HG02798 (cell line): ENCODE data around the gene PBRM1.
"Not testable (repeated sequence)": the region's sequence is repeated elsewhere in the genome, so short reads cannot be mapped to it uniquely, and the experiment has no call there.

ENCODE experiments used
- ATAC-seq: cut with Tn5 transposase; IDR thresholded peaks from one replicate; pipeline ENCODE4 v1.9.1; 2021; ENCODE audit warnings: mild to moderate bottlenecking; ENCODE audit not compliant: unreplicated experiment, poor library complexity

PBRM1 gene

DNA sequence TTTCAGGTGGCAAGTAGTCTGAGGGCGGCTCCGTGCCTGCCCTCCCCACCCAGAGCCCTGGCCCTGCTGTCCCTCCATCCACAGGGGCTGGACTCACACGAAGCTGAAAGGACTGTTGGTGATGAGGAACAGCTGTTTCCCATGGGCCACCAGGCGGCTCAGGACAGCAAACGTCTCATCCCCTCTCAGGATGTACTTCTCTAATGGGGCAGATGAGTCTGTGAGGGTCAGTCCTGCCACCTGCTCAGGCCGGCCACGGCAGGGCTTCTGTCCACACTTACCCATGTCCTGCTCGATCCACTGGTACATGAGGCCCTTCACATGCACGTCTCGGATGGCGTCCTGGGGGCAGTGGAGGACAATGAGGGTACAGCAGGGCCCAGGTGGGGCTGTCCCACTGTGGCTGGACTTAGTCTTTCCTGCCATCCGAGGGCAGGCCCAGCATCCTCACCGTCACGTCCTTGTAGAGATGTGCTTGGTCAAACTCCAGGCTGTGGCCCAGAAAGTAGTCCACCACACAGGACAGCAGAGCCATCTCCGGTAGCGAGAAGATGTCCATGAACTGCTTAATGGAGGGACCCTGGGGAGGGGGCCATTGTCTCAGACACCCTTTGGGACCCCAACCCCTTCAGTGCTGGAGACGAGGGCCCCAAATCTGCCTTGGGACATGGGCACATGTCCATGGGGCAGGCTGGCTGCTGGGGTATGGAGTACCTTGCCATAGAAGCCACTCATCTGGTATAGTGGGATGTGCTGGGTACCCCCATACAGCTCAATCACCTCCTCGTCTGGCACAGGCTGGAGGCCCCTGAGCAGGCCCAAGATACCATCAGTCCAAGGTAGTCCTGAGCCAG lies 157.8 kb downstream of the PBRM1 start:
- ATAC-seq: no peak

DNA sequence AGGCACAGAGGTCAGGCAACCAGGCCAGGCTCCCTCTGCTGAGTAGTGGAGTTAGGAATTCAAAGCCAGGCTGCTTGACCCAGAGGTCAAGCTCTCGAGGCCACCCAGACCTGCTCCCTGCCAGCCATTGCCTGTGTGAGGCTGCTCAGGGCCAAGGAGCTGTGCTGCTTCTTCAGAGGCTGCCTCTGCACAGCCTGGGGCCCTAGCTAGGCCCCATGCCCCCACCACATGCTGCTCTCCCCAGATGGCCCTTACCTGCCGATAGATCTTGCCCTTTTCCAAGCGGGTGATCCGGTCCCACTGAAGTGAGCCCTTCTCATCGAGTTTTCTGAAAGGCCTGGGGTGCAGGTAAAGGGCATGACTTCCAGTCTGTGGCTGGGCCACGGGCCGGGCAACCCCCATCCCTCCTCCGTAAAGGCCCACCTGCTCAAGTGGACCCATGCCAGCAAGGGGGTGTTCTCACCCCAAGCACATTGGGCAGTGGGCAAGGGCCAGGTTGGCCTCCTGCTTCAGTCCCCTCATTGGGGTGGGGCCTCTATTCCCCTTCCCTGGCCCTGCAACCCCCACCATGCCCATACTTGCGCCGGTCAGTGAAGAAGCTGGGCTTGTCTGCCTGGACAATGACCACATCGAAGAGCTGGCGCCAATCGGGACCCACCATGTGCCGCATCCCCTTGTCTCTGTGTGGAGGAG lies 158.5 kb downstream of the PBRM1 start:
- ATAC-seq: no peak

DNA sequence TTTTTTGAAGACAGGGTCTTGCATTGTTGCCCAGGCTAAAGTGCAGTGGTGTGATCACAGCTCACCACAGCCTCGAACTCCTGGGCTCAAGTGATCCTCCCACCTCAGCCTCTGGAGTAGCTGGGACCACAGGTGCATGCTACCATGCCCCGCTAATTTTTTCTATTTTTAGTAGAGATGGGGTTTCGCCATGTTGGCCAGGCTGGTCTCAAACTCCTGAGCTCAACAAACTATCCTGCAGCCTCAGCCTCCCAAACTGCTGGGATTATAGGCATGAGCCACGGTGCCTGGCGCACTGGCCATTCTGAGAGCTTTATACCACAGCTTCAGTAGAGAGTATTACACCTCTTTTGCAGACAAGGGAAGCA lies 159.1 kb downstream of the PBRM1 start:
- not testable (repeated sequence) for ATAC-seq

DNA sequence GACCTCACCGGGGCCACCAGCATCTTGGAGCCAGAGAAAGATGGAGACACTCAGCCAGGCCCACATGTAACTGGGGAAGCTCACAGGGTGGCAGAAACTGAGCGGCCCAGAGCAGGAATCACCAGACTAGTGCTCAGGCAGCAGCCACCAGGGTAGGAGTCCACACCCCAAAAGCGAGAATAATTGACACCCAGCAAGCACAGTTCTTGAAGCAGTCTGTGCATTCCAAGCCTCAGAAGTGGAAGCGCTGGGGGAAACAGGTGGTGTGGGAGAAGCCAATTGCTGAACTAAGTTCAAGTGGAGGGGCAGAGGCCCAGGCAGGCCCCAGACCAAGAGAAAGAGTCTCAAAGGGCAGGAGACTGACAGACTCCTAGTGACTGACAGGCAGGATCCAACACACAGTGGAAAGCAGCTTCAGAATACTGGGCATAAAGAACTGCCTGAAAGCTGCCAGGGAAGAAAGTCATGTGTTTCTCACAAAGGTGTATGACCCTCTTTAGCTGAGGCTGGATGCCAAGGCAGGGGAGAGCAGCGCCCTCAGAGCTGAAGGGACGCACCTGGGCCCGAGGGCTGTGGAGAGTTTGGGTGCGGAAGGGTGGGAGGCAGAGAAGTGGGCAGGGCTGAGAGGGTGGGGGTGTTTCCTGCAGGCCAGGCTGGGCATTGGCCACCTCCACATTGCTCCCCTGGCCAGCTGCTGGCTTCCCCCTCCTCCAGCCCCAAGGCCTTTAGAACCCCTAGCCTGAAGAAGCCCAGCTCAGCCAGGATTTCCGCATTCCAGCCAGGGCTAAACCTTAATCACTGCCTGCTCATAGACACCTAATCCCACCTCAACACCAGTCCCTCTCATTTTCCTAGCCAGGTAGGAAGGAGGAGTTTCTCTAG lies 159.8 kb downstream of the PBRM1 start:
- ATAC-seq: no peak

DNA sequence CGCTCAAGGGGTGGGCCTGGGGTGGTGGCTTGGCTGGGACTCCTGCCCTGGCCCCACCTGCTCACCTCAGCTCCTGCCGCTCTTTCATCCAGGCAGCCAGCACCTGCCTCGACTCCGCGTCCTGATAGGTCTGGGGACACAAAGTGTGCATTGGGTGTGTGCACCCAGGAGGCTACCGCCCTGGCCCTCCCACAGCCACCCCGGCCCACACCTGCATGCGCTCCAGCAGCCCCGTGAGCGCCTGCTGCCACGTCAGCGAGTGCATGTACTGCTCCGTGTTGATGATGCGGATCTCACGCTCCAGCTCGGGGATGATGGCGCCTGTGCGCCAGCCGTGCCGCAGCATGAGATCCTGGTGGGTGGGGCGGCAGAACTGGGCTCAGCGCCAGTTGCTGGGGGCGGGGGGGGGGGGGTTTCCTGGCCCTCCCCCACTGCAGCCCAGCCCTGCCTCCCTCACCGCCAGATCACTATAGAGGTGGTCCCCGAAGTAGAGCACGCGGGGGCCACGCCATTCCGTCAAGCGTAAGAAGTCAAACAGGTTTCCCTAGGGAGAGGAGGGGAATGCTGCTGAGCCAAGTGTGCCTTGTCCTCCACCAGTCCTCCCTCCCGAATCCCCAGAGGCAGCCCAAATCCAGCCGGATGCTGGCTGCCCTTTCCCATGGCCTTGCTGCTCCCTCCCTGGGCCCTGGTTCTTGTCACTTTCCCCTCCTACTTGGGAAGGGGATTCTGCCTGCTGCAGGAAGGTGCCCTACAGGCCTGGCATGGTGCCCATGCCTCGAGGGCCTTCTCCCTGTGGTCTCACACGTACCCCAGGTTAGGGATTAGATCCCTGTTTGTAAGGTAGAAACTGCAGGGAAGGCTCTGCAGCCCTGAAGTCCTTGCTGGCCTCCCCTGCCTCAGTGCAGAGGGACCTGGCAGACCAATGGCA lies 160.7 kb downstream of the PBRM1 start:
- no peak for ATAC-seq

DNA sequence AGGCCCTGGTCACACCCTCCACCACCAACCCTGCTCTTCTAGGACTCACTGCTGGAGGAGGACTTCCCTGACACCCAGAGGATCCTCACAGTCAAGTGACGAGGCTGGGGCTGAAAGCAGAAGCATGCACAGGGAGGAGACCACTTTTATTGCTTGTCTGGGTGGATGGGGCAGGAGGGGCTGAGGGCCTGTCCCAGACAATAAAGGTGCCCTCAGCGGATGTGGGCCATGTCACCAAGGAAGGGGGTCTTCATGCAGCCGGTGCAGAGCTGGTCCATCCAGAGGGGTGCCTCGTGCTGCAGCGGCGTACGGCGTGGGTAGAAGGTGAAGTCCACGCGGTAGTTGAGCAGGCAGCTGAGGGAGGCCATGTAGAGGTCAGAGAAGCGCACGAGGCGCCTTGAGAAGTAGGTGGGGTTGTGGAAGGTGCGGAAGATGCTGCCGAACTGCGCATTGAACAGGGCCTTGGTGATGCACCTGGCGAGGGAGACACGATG lies 161.4 kb downstream of the PBRM1 start:
- no peak for ATAC-seq

DNA sequence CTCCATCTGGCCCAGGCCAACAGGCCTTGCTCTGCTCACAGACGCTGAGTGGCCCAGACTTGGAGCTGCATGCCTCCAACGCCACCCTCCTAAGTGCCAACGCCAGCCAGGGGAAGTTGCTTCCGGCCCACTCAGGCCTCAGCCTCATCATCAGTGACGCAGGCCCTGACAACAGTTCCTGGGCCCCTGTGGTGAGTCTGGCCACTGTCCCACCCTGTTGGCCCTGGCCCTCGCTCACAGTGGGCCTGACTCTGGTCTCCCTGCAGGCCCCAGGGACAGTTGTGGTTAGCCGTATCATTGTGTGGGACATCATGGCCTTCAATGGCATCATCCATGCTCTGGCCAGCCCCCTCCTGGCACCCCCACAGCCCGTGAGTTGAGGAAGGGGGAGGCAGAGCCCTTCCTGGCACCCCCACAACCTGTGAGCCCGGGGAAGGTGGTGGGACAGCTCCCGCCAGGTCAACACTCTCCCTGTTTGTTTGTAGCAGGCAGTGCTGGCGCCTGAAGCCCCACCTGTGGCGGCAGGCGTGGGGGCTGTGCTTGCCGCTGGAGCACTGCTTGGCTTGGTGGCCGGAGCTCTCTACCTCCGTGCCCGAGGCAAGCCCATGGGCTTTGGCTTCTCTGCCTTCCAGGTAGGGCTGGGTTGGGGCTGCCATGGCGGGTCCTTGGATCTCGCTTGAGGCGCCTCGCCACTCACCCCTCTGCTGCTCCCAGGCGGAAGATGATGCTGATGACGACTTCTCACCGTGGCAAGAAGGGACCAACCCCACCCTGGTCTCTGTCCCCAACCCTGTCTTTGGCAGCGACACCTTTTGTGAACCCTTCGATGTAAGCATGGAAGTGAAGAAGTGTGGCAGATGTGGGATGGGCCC lies 162.1 kb downstream of the PBRM1 start:
- no peak for ATAC-seq

DNA sequence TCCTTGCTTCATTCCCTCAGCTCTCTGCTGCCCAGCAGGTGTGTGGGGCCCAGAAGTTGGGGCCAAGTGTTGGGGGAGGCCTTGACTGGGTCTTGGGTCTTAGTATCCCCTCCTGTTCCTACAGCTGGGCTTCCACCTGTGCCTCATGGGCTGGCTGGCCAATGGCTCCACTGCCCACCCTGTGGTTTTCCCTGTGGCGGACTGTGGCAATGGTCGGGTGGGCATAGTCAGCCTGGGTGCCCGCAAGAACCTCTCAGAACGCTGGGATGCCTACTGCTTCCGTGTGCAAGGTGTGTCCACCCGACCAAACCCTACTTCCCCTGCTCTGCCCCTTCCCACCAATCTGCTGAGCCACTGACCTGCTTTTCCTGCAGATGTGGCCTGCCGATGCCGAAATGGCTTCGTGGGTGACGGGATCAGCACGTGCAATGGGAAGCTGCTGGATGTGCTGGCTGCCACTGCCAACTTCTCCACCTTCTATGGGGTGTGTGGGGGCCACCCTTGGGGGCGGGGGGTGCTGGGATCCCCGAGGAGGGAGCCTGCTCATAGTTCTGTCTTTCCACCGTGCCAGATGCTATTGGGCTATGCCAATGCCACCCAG lies 163.0 kb downstream of the PBRM1 start:
- ATAC-seq: no peak

DNA sequence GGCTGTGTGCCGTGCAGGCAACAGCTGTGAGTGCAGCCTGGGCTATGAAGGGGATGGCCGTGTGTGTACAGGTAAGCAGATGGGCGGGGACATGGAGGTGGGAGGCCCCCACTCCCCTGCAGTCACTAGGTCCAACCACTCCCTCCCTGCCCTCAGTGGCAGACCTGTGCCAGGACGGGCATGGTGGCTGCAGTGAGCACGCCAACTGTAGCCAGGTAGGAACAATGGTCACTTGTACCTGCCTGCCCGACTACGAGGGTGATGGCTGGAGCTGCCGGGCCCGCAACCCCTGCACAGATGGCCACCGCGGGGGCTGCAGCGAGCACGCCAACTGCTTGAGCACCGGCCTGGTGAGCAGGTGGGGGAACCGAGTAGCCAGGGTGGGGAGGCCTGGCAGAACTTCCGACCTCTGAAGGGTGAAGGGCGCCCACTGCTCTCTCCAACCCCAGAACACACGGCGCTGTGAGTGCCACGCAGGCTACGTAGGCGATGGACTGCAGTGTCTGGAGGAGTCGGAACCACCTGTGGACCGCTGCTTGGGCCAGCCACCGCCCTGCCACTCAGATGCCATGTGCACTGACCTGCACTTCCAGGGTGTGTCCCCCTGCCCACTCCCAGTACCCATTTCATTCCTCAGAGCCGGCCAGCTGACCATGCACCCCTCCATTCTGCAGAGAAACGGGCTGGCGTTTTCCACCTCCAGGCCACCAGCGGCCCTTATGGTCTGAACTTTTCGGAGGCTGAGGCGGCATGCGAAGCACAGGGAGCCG lies 163.6 kb downstream of the PBRM1 start:
- ATAC-seq: no peak

DNA sequence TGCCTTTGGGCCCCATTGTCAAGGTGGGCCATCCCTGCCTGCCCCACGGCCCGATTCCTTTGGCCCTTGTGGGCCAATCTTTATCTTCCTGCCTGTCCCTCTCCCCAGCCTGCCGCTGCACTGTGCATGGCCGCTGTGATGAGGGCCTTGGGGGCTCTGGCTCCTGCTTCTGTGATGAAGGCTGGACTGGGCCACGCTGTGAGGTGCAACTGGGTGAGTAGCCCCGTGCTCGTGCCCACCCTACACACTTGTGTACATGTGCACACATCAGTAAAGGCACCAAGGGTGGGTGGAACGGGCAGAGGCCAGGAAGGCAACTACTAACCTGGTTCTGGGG lies 164.3 kb downstream of the PBRM1 start:
- ATAC-seq: no peak

DNA sequence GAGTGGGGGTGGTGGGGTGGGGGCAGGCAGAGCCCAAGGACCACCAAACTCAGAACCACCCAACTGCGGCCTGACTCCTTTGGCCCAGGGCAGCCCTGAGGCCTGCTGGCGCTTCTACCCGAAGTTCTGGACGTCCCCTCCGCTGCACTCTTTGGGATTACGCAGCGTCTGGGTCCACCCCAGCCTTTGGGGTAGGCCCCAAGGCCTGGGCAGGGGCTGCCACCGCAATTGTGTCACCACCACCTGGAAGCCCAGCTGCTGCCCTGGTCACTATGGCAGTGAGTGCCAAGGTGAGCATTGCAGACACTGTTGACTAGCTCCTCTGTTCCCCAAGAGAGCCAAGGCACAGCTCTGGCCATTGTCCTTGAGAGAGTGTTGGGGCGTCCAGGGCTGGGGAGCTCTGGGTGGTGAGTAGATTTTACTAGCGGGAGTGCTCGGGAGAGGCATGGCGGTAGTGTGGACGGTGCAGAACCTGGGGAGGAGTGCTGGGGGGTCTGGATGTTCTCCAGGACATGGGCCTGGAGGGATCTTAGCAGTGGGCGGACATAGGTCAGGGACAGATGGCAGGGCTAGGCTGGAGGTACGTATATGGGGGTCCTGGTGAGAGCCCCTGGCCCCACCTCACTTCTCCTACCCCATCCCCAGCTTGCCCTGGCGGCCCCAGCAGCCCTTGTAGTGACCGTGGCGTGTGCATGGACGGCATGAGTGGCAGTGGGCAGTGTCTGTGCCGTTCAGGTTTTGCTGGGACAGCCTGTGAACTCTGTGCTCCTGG lies 164.8 kb downstream of the PBRM1 start:
- no peak for ATAC-seq

DNA sequence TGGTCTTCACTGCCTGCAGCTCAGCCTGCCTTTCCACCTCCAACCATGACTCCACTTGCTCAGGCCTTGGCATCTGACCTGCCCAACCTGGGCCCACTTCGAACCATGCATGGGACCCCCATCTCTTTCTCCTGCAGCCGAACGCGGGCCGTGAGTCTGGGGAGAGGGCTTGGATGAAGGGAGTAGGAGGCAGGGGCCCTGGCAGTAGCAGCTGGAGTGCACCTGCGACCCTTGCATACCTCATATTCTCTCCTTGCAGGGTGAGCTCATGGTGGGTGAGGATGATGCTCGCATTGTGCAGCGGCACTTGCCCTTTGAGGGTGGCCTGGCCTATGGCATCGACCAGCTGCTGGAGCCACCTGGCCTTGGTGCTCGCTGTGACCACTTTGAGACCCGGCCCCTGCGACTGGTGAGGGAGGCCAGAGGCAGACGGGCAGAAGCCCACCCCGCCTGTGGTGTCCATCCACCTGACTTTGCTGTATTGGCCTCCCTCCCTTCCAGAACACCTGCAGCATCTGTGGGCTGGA lies 165.5 kb downstream of the PBRM1 start:
- ATAC-seq: no peak

DNA sequence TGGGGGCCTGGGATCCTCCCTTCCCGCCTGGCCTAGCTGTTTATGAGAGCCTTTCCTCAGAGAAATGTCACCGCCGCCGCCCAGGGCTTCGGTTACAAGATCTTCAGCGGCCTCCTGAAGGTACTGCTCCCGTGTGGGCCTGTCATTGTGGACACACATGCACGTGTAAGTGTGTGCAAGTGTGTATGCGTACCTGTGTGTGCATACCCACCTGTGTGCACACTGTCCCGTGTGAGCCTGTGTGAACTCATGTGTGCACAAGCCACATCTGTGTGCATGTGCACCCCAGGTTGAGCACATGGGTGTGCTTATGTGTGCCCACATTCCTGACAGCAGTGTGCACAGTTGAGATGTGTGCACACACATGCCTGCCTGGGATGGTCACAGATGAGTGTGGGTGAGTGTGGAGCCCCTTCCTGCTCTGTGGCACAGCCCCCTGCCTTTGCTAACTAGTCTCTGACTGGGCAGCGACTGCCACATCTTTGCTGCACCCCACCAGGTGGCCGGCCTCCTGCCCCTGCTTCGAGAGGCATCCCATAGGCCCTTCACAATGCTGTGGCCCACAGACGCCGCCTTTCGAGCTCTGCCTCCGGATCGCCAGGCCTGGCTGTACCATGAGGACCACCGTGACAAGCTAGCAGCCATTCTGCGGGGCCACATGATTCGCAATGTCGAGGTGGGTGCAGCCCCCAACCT lies 166.1 kb downstream of the PBRM1 start:
- ATAC-seq: no peak

DNA sequence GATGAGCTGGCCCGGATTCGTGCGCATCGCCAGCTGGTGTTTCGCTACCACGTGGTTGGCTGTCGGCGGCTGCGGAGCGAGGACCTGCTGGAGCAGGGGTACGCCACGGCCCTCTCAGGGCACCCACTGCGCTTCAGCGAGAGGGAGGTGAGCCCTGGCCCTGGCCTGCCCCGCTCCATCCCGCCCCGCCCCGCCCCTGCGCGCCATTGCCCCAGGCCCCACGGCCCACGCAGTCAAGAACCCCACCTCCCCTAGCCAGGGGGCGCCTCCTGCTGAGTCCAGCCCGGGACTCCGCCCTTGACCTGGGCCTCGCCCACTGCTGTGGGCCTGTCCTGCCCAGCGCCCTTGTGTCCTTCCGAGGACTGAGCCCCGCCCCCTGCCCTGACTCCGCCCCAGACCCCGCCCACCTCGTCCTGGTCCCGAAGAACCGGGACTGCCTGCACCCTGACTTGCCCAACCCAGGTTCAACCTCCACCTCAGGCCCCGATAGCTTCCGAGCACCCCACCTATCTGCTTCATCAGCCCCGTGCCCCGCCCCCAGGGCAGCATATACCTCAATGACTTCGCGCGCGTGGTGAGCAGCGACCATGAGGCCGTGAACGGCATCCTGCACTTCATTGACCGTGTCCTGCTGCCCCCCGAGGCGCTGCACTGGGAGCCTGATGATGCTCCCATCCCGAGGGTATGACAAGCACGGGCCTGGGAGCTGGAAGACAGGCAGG lies 166.8 kb downstream of the PBRM1 start:
- ATAC-seq: no peak
